Caco-2 (cell line): ENCODE results near the gene TACR1. TPM values are rescaled to one million over a fixed set of nuclear protein-coding genes. Genes with fewer than 3 reads are reported as not detected.
A peak's percentile ranks its signal among the peaks of the same experiment; 100 is the strongest.

ENCODE experiments used
- BruUV-seq: library from RNA; stranded (reverse); fragments of 400-500 nt; replicated peaks from 2 replicates; lab custom pipeline; 2021; lab: Mats Ljungman, UMichigan
- CTCF ChIA-PET: fragments of 300-600 bp; sonication (Branson Sonifier 250); formaldehyde crosslinking; loops from one replicate; lab custom pipeline; 2022; ENCODE audit warnings: antibody characterized with exemption; lab: Charles Lee
- POLR2A ChIA-PET: fragments of 300-600 bp; sonication (Branson Sonifier 250); formaldehyde crosslinking; loops from one replicate; lab custom pipeline; 2022; ENCODE audit warnings: antibody characterized with exemption; lab: Charles Lee
- DNase-seq, 2 experiments: peaks; one replicate each; pipeline versions ENCODE4 v3.0.0 to v3.0.0-alpha.2; 2020 to 2022
- H3K27me3 ChIP-seq: replicated peaks from 2 replicates; pipeline ENCODE4 v1.6.0; 2011; ENCODE audit warnings: low read length; ENCODE audit not compliant: control insufficient read depth, insufficient read depth
- H3K36me3 ChIP-seq: 2 replicates; pipeline ENCODE4 v1.5.1; 2011; ENCODE audit warnings: low read length; ENCODE audit not compliant: control insufficient read depth, insufficient read depth
- H3K4me1 ChIP-seq: fragments of 250-450 bp; sonication (Bioruptor Pico); 2 replicates; pipeline ENCODE4 v1.5.1; 2020; ENCODE audit warnings: mild to moderate bottlenecking
- H3K4me3 ChIP-seq: 2 replicates; pipeline ENCODE4 v1.5.1; 2011; ENCODE audit warnings: low read depth, mild to moderate bottlenecking, control low read depth, low read length
- H3K9me3 ChIP-seq: fragments of 250-450 bp; sonication (Bioruptor Pico); 2 replicates; pipeline ENCODE4 v1.5.1; 2020; ENCODE audit warnings: mild to moderate bottlenecking, moderate library complexity
- H3K27ac Mint-ChIP-seq: one replicate; pipeline ENCODE4 v1.8.0; 2022; ENCODE audit warnings: mixed read lengths; ENCODE audit not compliant: unreplicated experiment
- H3K27me3 Mint-ChIP-seq: one replicate; pipeline ENCODE4 v1.8.0; 2022; ENCODE audit warnings: mixed read lengths; ENCODE audit not compliant: insufficient read depth, unreplicated experiment
- H3K36me3 Mint-ChIP-seq: one replicate; pipeline ENCODE4 v1.8.0; 2022; ENCODE audit warnings: mild to moderate bottlenecking, mixed read lengths; ENCODE audit not compliant: insufficient read depth, unreplicated experiment
- H3K4me1 Mint-ChIP-seq: one replicate; pipeline ENCODE4 v1.8.0; 2022; ENCODE audit warnings: low read depth, mixed read lengths; ENCODE audit not compliant: unreplicated experiment
- H3K4me3 Mint-ChIP-seq: one replicate; pipeline ENCODE4 v1.8.0; 2022; ENCODE audit warnings: mild to moderate bottlenecking, moderate library complexity, mixed read lengths; ENCODE audit not compliant: unreplicated experiment
- H3K9me3 Mint-ChIP-seq: one replicate; pipeline ENCODE4 v1.8.0; 2022; ENCODE audit warnings: mixed read lengths; ENCODE audit not compliant: unreplicated experiment
- intact Hi-C: fragments of 100-400 bp; cut with micrococcal nuclease; formaldehyde crosslinking; loops from one replicate; pipeline ENCODE4 v1.10.0; 2022; ENCODE audit not compliant: unreplicated experiment
- total RNA-seq: library from RNA; stranded (reverse); gene quantifications from 2 replicates; pipeline ENCODE4 v1.2.3, GENCODE V29; 2022
- TF ChIP-seq, protein P1 (sequence below), 2 experiments: fragments of 200-600 bp in 1 of 2; IDR thresholded peaks; 1 replicate in 1 of 2; 2 replicates in 1 of 2; pipeline versions ENCODE4 v1.5.1 to v1.8.0; 2011 to 2022; ENCODE audit warnings: antibody characterized with exemption in 1 of 2, control low read depth in 1 of 2, inconsistent platforms in 1 of 2, low read depth in 1 of 2, low read length in 1 of 2, mild to moderate bottlenecking in 1 of 2, moderate library complexity in 1 of 2; ENCODE audit not compliant: insufficient read depth in 1 of 2, severe bottlenecking in 1 of 2, unreplicated experiment in 1 of 2

The TACR1 gene
- total RNA-seq, 1 experiment from 2014 or later: 0.07 TPM

DNA sequence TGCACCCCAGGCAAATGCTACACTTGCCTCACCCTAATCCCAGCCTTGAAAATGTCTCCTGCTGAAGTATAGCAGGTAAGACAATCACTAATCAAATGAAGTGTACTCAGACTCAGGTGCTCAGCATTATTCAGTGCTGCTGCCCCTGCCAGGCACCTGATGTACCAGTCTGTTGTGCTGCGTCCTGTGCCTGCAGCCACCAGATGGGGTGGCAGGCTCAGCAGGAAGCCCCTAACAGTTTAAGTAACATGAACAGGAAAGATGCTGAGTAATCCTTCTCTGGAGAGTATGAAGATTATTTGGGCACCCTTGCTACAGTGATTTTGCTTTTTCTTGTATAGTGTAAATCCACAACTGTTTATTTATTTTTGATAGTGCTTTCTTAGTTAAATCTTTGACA lies 69.1 kb downstream of the TACR1 start:
- intact Hi-C loops: no loop called here
- CTCF ChIA-PET: no interaction called here
- H3K27me3 ChIP-seq: no peaks in the 10 kb centered on the region
- H3K36me3 ChIP-seq: no peaks in the 10 kb centered on the region
- no peak for DNase-seq
- Mint-ChIP-seq H3K9me3 (no peaks in the 10 kb centered on the region), H3K27ac (no peak overlapping the region), H3K36me3 (no peaks in the 10 kb centered on the region), H3K27me3 (no peaks in the 10 kb centered on the region), H3K4me3 (no peak overlapping the region), H3K4me1 (no peaks in the 10 kb centered on the region)
- no TSS peak for BruUV-seq
- TF ChIP-seq, protein P1, sequence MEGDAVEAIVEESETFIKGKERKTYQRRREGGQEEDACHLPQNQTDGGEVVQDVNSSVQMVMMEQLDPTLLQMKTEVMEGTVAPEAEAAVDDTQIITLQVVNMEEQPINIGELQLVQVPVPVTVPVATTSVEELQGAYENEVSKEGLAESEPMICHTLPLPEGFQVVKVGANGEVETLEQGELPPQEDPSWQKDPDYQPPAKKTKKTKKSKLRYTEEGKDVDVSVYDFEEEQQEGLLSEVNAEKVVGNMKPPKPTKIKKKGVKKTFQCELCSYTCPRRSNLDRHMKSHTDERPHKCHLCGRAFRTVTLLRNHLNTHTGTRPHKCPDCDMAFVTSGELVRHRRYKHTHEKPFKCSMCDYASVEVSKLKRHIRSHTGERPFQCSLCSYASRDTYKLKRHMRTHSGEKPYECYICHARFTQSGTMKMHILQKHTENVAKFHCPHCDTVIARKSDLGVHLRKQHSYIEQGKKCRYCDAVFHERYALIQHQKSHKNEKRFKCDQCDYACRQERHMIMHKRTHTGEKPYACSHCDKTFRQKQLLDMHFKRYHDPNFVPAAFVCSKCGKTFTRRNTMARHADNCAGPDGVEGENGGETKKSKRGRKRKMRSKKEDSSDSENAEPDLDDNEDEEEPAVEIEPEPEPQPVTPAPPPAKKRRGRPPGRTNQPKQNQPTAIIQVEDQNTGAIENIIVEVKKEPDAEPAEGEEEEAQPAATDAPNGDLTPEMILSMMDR (IDR thresholded peaks at IDR 0.05; ENCODE audit: insufficient read depth in 1 of 2, low read depth in 1 of 2, low read length in 1 of 2, severe bottlenecking in 1 of 2, unreplicated experiment in 1 of 2): peak in 1 of 2 experiments; percentile 28
- no peak overlapping the region for H3K4me3 ChIP-seq
- POLR2A ChIA-PET: no interaction called here
- H3K4me1 ChIP-seq: no peaks in the 10 kb centered on the region
- H3K9me3 ChIP-seq: no peaks in the 10 kb centered on the region

DNA sequence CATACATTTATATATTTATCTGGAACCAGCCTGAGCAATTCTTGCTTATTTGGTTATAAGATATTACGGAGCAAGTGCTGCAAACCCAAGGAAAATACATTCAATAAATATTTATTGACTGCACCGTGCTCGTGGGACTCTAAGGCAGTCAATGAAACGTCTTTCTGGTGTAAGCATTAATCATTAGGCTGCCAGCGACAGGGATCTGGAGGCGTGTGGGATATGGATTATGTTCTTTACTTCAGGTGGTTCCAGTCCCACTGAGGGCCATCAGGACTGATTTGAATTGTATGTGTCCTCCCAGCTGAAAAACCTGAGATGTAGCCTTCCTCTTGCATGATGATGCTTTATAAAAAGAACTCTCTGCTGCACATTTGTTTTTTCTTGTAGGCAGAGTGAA lies 75.4 kb downstream of the TACR1 start:
- TF ChIP-seq, protein P1 (IDR thresholded peaks at IDR 0.05; ENCODE audit: insufficient read depth in 1 of 2, low read depth in 1 of 2, low read length in 1 of 2, severe bottlenecking in 1 of 2, unreplicated experiment in 1 of 2): no peak
- Mint-ChIP-seq H3K9me3 (no peaks in the 10 kb centered on the region), H3K27ac (no peak overlapping the region), H3K27me3 (no peaks in the 10 kb centered on the region), H3K4me3 (no peak overlapping the region), H3K36me3 (no peaks in the 10 kb centered on the region), H3K4me1 (no peaks in the 10 kb centered on the region)
- POLR2A ChIA-PET: interaction anchor here (0.7 kb wide), 1 partner anchor 46 kb away, joined by 20 read pairs; no protein-coding TSS in a partner anchor
- intact Hi-C loops: no loop called here
- BruUV-seq: no TSS peak
- no peaks in the 10 kb centered on the region for H3K9me3 ChIP-seq
- no peaks in the 10 kb centered on the region; the same call in 1 of the 2 replicates for H3K27me3 ChIP-seq
- H3K4me1 ChIP-seq: no peaks in the 10 kb centered on the region
- no peak overlapping the region for H3K4me3 ChIP-seq
- no peaks in the 10 kb centered on the region for H3K36me3 ChIP-seq
- CTCF ChIA-PET: no interaction called here
- DNase-seq: no peak

DNA sequence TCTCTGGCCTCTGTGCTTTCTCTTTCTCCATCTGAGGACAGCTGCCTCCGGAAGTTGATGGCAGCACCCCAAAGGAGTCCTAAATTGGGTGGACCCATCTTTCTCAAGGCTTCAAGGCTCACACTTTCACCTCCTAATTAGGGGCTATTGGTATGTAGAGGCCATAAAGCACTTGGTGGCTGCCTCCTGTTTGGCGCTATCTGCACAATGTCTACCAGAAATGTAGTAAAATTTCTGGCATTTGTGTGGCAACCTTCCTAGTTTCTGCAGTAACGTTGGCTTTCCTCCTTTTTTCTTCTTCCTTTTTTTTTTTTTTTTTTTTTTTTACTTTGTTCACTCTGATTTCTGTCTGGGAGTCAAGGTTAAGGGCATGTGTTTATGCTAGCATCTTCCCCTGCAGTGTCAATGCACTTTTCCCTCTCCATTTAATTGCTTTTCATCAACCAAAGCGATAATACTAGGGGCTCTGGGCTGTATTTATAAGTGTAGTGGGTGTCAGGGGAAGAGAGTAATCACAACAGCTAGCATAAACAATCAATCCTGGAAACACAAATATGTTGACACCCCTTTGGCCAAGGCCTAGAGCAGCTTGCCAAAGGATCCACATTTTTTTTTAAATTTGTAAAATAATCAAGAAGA lies 86.0 kb downstream of the TACR1 start:
- Histone ChIP-seq H3K9me3 (no peaks in the 10 kb centered on the region), H3K4me3 (no peak overlapping the region), H3K36me3 (no peaks in the 10 kb centered on the region), H3K27me3 (no peaks in the 10 kb centered on the region), H3K4me1 (no peaks in the 10 kb centered on the region)
- POLR2A ChIA-PET: no interaction called here
- intact Hi-C loops: no loop called here
- TF ChIP-seq, protein P1 (IDR thresholded peaks at IDR 0.05; ENCODE audit: insufficient read depth in 1 of 2, low read depth in 1 of 2, low read length in 1 of 2, severe bottlenecking in 1 of 2, unreplicated experiment in 1 of 2): no peak
- DNase-seq: no peak
- H3K36me3 Mint-ChIP-seq: no peaks in the 10 kb centered on the region
- H3K9me3 Mint-ChIP-seq: no peaks in the 10 kb centered on the region
- no TSS peak for BruUV-seq
- H3K4me1 Mint-ChIP-seq: peaks cover 8% of the 10 kb centered on the region
- no peak overlapping the region for H3K4me3 Mint-ChIP-seq
- CTCF ChIA-PET: no interaction called here
- no peaks in the 10 kb centered on the region for H3K27me3 Mint-ChIP-seq
- H3K27ac Mint-ChIP-seq: no peak overlapping the region
